Neural progenitor cell (in vitro differentiated cells): ENCODE measurements around the gene ARHGAP22. TPM values are rescaled to one million over a fixed set of nuclear protein-coding genes. Genes with fewer than 3 reads are reported as not detected.
A peak's percentile ranks its signal among the peaks of the same experiment; 100 is the strongest.

Source experiments
- DNase-seq: peaks from one replicate; pipeline ENCODE4 v3.0.0-alpha.2; 2016; ENCODE audit warnings: low spot score
- H2AFZ ChIP-seq: fragments of 200-600 bp; sonication (generic); replicated peaks from 2 replicates; pipeline ENCODE4 v1.6.1; 2016; ENCODE audit warnings: antibody characterized with exemption
- H3F3A ChIP-seq: fragments of 200-600 bp; sonication (generic); 2 replicates; pipeline ENCODE4 v1.6.1; 2016; ENCODE audit warnings: antibody characterized with exemption, low read depth
- H3K27ac ChIP-seq: fragments of 200-600 bp; sonication (generic); 2 replicates; pipeline ENCODE4 v1.5.1; 2016; ENCODE audit warnings: mild to moderate bottlenecking
- H3K27me3 ChIP-seq: fragments of 200-600 bp; sonication (generic); 2 replicates; pipeline ENCODE4 v1.6.1; 2016; ENCODE audit warnings: mild to moderate bottlenecking, moderate library complexity
- H3K36me3 ChIP-seq: fragments of 200-600 bp; sonication (generic); 2 replicates; pipeline ENCODE4 v1.5.1; 2016
- H3K4me1 ChIP-seq: fragments of 200-600 bp; sonication (generic); 2 replicates; pipeline ENCODE4 v1.6.1; 2016; ENCODE audit warnings: mixed run types
- H3K4me2 ChIP-seq: fragments of 200-600 bp; sonication (generic); 2 replicates; pipeline ENCODE4 v1.6.1; 2016
- H3K4me3 ChIP-seq: fragments of 200-600 bp; sonication (generic); 2 replicates; pipeline ENCODE4 v1.5.1; 2016
- H3K79me2 ChIP-seq: fragments of 200-600 bp; sonication (generic); 2 replicates; pipeline ENCODE4 v1.6.1; 2016; ENCODE audit warnings: low read depth
- H3K9ac ChIP-seq: fragments of 200-600 bp; sonication (generic); 2 replicates; pipeline ENCODE4 v1.6.1; 2016
- H3K9me3 ChIP-seq: fragments of 200-600 bp; sonication (generic); 2 replicates; pipeline ENCODE4 v1.5.1; 2016; ENCODE audit warnings: low read depth
- H4K20me1 ChIP-seq: fragments of 200-600 bp; sonication (generic); 2 replicates; pipeline ENCODE4 v1.6.1; 2016; ENCODE audit warnings: low read depth
- H3K27ac Mint-ChIP-seq: 3 replicates; pipeline ENCODE4 v1.8.0; 2021; ENCODE audit warnings: mixed read lengths
- H3K27me3 Mint-ChIP-seq: 2 replicates; pipeline ENCODE4 v1.8.0; 2022; ENCODE audit warnings: low read depth, mild to moderate bottlenecking, inconsistent platforms, moderate library complexity, mixed read lengths; ENCODE audit not compliant: insufficient read depth
- H3K36me3 Mint-ChIP-seq: 3 replicates; pipeline ENCODE4 v1.8.0; 2021; ENCODE audit warnings: mixed read lengths
- H3K4me1 Mint-ChIP-seq: 3 replicates; pipeline ENCODE4 v1.8.0; 2021; ENCODE audit warnings: mixed read lengths
- H3K4me3 Mint-ChIP-seq: 3 replicates; pipeline ENCODE4 v1.8.0; 2021; ENCODE audit warnings: mild to moderate bottlenecking, moderate library complexity, mixed read lengths
- H3K9me3 Mint-ChIP-seq: 3 replicates; pipeline ENCODE4 v1.8.0; 2020; ENCODE audit warnings: mixed read lengths
- CTCF ChIP-seq: fragments of 200-600 bp; sonication (generic); IDR thresholded peaks from 2 replicates; pipeline ENCODE4 v1.5.1; 2017; ENCODE audit warnings: antibody characterized with exemption, mild to moderate bottlenecking
- EZH2 ChIP-seq: fragments of 200-600 bp; sonication (generic); IDR thresholded peaks from 2 replicates; pipeline ENCODE4 v1.6.1; 2017; ENCODE audit warnings: antibody characterized with exemption, mild to moderate bottlenecking, moderate library complexity
- EZH2phosphoT487 ChIP-seq: fragments of 200-600 bp; sonication (generic); IDR thresholded peaks from 2 replicates; pipeline ENCODE4 v1.6.1; 2017; ENCODE audit warnings: antibody characterized with exemption
- total RNA-seq: library from RNA; depleted of rRNA; stranded (reverse); fragments of >200 nt; gene quantifications from 2 replicates; pipeline ENCODE4 v1.2.3, GENCODE V29; 2015; ENCODE audit warnings: low replicate concordance

The ARHGAP22 gene
- total RNA-seq, 1 donor from 2014 or later: 1.7 TPM

- Mint-ChIP-seq H3K27ac (no peak overlapping the region), H3K4me3 (no peak overlapping the region), H3K27me3 (peaks cover 7% of the 10 kb centered on the region), H3K4me1 (peaks cover 7% of the 10 kb centered on the region), H3K36me3 (no peaks in the 10 kb centered on the region), H3K9me3 (no peaks in the 10 kb centered on the region)
- no peaks in the 10 kb centered on the region for H3K9me3 ChIP-seq
- no peak overlapping the region for H2AFZ ChIP-seq
- no peak overlapping the region for H3K9ac ChIP-seq
- H3K4me3 ChIP-seq: no peak overlapping the region
- no peak for TF ChIP-seq EZH2
- TF ChIP-seq CTCF: no peak
- no peak for TF ChIP-seq EZH2phosphoT487
- H3F3A ChIP-seq: no peaks in the 10 kb centered on the region
- H3K4me2 ChIP-seq: no peak overlapping the region
- no peaks in the 10 kb centered on the region for H3K27me3 ChIP-seq
- no peak for DNase-seq
- H3K27ac ChIP-seq: no peak overlapping the region
- H4K20me1 ChIP-seq: no peaks in the 10 kb centered on the region
- H3K36me3 ChIP-seq: no peaks in the 10 kb centered on the region
- no peaks in the 10 kb centered on the region for H3K4me1 ChIP-seq
- no peaks in the 10 kb centered on the region for H3K79me2 ChIP-seq
Measured at GRCh38 chr10:48567346-48567745, 37.5 kb downstream of the ARHGAP22 start.

- no peak overlapping the region for H3K4me3 ChIP-seq
- no peaks in the 10 kb centered on the region for H3K36me3 ChIP-seq
- Mint-ChIP-seq H3K27ac (no peak overlapping the region), H3K4me1 (peaks cover 7% of the 10 kb centered on the region), H3K36me3 (no peaks in the 10 kb centered on the region), H3K4me3 (no peak overlapping the region), H3K9me3 (no peaks in the 10 kb centered on the region), H3K27me3 (peaks cover 7% of the 10 kb centered on the region)
- TF ChIP-seq EZH2 (no peak), EZH2phosphoT487 (no peak), CTCF (no peak)
- H3K4me1 ChIP-seq: no peaks in the 10 kb centered on the region
- no peak overlapping the region for H3K9ac ChIP-seq
- H3K4me2 ChIP-seq: no peak overlapping the region
- H2AFZ ChIP-seq: peak overlapping the region; percentile 42
- H3K79me2 ChIP-seq: no peaks in the 10 kb centered on the region
- H3F3A ChIP-seq: no peaks in the 10 kb centered on the region
- no peaks in the 10 kb centered on the region for H3K9me3 ChIP-seq
- DNase-seq: no peak
- H3K27ac ChIP-seq: no peak overlapping the region
- H4K20me1 ChIP-seq: no peaks in the 10 kb centered on the region
- H3K27me3 ChIP-seq: no peaks in the 10 kb centered on the region
Measured at GRCh38 chr10:48564466-48565160, 40.3 kb downstream of the ARHGAP22 start.

- no peak overlapping the region for H3K27ac ChIP-seq
- no peak overlapping the region for H3K27ac Mint-ChIP-seq
- H3F3A ChIP-seq: no peaks in the 10 kb centered on the region
- no peaks in the 10 kb centered on the region for H3K27me3 ChIP-seq
- no peaks in the 10 kb centered on the region for H3K27me3 Mint-ChIP-seq
- no peaks in the 10 kb centered on the region for H3K9me3 ChIP-seq
- H3K4me2 ChIP-seq: no peak overlapping the region
- H3K4me1 ChIP-seq: no peaks in the 10 kb centered on the region
- no peak for DNase-seq
- H3K79me2 ChIP-seq: no peaks in the 10 kb centered on the region
- H3K4me1 Mint-ChIP-seq: peaks cover 2% of the 10 kb centered on the region
- no peaks in the 10 kb centered on the region for H3K9me3 Mint-ChIP-seq
- no peaks in the 10 kb centered on the region for H3K36me3 ChIP-seq
- H3K36me3 Mint-ChIP-seq: no peaks in the 10 kb centered on the region
- H4K20me1 ChIP-seq: no peaks in the 10 kb centered on the region
- H3K4me3 Mint-ChIP-seq: no peak overlapping the region
- no peak for TF ChIP-seq CTCF
- no peak for TF ChIP-seq EZH2
- TF ChIP-seq EZH2phosphoT487: no peak
- no peak overlapping the region for H3K4me3 ChIP-seq
- H2AFZ ChIP-seq: no peak overlapping the region
- H3K9ac ChIP-seq: no peak overlapping the region
Measured at GRCh38 chr10:48557511-48558123, 47.3 kb downstream of the ARHGAP22 start.
